Spinal cord (tissue), 10 donors: Measurements from ENCODE around the gene TWF2. TPM values are rescaled to one million over a fixed set of nuclear protein-coding genes. Genes with fewer than 3 reads are reported as not detected.

ENCODE experiments used
- DNase-seq, 6 donors: peaks; one replicate each; pipeline versions ENCODE4 v3.0.0 to v3.0.0-alpha.2; 2013 to 2015; ENCODE audit warnings: low spot score in 6 of 6, low read depth in 4 of 6
- H3K27ac ChIP-seq: one replicate; pipeline ENCODE4 v1.5.1; 2013; ENCODE audit warnings: low read depth, low read length, control low read depth
- H3K27me3 ChIP-seq: one replicate; pipeline ENCODE4 v1.6.1; 2013; ENCODE audit warnings: low read length; ENCODE audit not compliant: control insufficient read depth, insufficient read depth
- H3K36me3 ChIP-seq: one replicate; pipeline ENCODE4 v1.6.1; 2013; ENCODE audit warnings: low read length; ENCODE audit not compliant: control insufficient read depth, insufficient read depth
- H3K4me1 ChIP-seq: one replicate; pipeline ENCODE4 v1.6.1; 2013; ENCODE audit warnings: low read length; ENCODE audit not compliant: control insufficient read depth, insufficient read depth
- H3K4me3 ChIP-seq: one replicate; pipeline ENCODE4 v1.5.1; 2013; ENCODE audit warnings: low read depth, low read length, control low read depth
- H3K9me3 ChIP-seq: one replicate; pipeline ENCODE4 v1.6.1; 2013; ENCODE audit warnings: low read length; ENCODE audit not compliant: control insufficient read depth, insufficient read depth
- WGBS: methylation state at CpG from one replicate; pipeline ENCODE4 v1.1.5; 2013; ENCODE audit warnings: missing lambda C conversion rate; ENCODE audit not compliant: insufficient coverage; 5-methylcytosine and 5-hydroxymethylcytosine counted together
- polyA plus RNA-seq, 2 donors: library from polyadenylated mRNA; unstranded; fragments of 120-200 nt; gene quantifications; one replicate each; pipeline ENCODE4 v1.2.1, GENCODE V29; 2013; ENCODE audit not compliant: insufficient read length in 2 of 2
- total RNA-seq, 2 donors: library from RNA; depleted of rRNA in 1 of 2; stranded (reverse); fragments of 120-200 nt in 1 of 2; fragments of >200 nt in 1 of 2; gene quantifications; one replicate each; pipeline versions ENCODE4 v1.2.3 to v1.2.4, GENCODE V29; 2013 to 2014
- donor health status: healthy.

The TWF2 gene
- total and polyA plus RNA-seq, 4 donors = 20.8 to 36.3 (median 30.9) TPM

GRCh38 chr3:52211268-52211891 lies 27.6 kb downstream of the TWF2 start:
- no peak overlapping the region for H3K4me3 ChIP-seq
- peaks cover 78% of the 10 kb centered on the region for H3K36me3 ChIP-seq
- no peaks in the 10 kb centered on the region for H3K9me3 ChIP-seq
- WGBS = 95% methylated on average over 18 of the region's 18 CpGs
- no peak for DNase-seq
- H3K27me3 ChIP-seq = no peaks in the 10 kb centered on the region
- H3K4me1 ChIP-seq = no peaks in the 10 kb centered on the region
- no peak overlapping the region for H3K27ac ChIP-seq

- Histone ChIP-seq H3K9me3 (no peaks in the 10 kb centered on the region), H3K36me3 (peaks cover 76% of the 10 kb centered on the region), H3K4me1 (no peaks in the 10 kb centered on the region), H3K4me3 (no peak overlapping the region), H3K27ac (no peak overlapping the region), H3K27me3 (no peaks in the 10 kb centered on the region)
- WGBS = 100% methylated on average over 1 of the region's 6 CpGs
- DNase-seq = no peak
Observed at GRCh38 chr3:52210550-52211046, 28.4 kb downstream of the TWF2 start.

- Histone ChIP-seq H3K9me3 (no peaks in the 10 kb centered on the region), H3K4me3 (no peak overlapping the region), H3K27ac (no peak overlapping the region), H3K4me1 (no peaks in the 10 kb centered on the region), H3K36me3 (peaks cover 72% of the 10 kb centered on the region), H3K27me3 (no peaks in the 10 kb centered on the region)
- DNase-seq = no peak
Observed at GRCh38 chr3:52210037-52210436, 28.9 kb downstream of the TWF2 start.

- no peak overlapping the region for H3K4me3 ChIP-seq
- H3K9me3 ChIP-seq = no peaks in the 10 kb centered on the region
- H3K36me3 ChIP-seq = peaks cover 67% of the 10 kb centered on the region
- H3K4me1 ChIP-seq = no peaks in the 10 kb centered on the region
- H3K27ac ChIP-seq = no peak overlapping the region
- H3K27me3 ChIP-seq = no peaks in the 10 kb centered on the region
- DNase-seq = no peak
- no CpG with 5 or more reads among the region's 4 CpGs for WGBS
Observed at GRCh38 chr3:52208556-52208955, 30.4 kb downstream of the TWF2 start.

GRCh38 chr3:52205727-52206372 lies 33.1 kb downstream of the TWF2 start:
- H3K27me3 ChIP-seq = no peaks in the 10 kb centered on the region
- H3K27ac ChIP-seq = no peak overlapping the region
- H3K4me1 ChIP-seq = no peaks in the 10 kb centered on the region
- H3K9me3 ChIP-seq = no peaks in the 10 kb centered on the region
- DNase-seq = no peak
- WGBS = 94% methylated on average over 4 of the region's 6 CpGs
- no peak overlapping the region for H3K4me3 ChIP-seq
- H3K36me3 ChIP-seq = peaks cover 63% of the 10 kb centered on the region

GRCh38 chr3:52204337-52205073 lies 34.5 kb downstream of the TWF2 start:
- peaks cover 55% of the 10 kb centered on the region for H3K36me3 ChIP-seq
- no peak for DNase-seq
- H3K4me3 ChIP-seq = no peak overlapping the region
- H3K9me3 ChIP-seq = no peaks in the 10 kb centered on the region
- WGBS = 93% methylated on average over 4 of the region's 10 CpGs
- peaks cover under 1% of the 10 kb centered on the region for H3K4me1 ChIP-seq
- H3K27me3 ChIP-seq = no peaks in the 10 kb centered on the region
- no peak overlapping the region for H3K27ac ChIP-seq

GRCh38 chr3:52203701-52204100 lies 35.3 kb downstream of the TWF2 start:
- Histone ChIP-seq H3K36me3 (peaks cover 47% of the 10 kb centered on the region), H3K4me1 (peaks cover 5% of the 10 kb centered on the region), H3K4me3 (no peak overlapping the region), H3K27ac (no peak overlapping the region), H3K9me3 (no peaks in the 10 kb centered on the region), H3K27me3 (no peaks in the 10 kb centered on the region)
- no peak for DNase-seq
- WGBS = 80% methylated on average over 1 of the region's 1 CpG

- H3K27me3 ChIP-seq = no peaks in the 10 kb centered on the region
- H3K9me3 ChIP-seq = no peaks in the 10 kb centered on the region
- no peak overlapping the region for H3K4me3 ChIP-seq
- 92% methylated on average over 2 of the region's 4 CpGs for WGBS
- no peak overlapping the region for H3K27ac ChIP-seq
- no peak for DNase-seq
- peaks cover 11% of the 10 kb centered on the region for H3K4me1 ChIP-seq
- H3K36me3 ChIP-seq = peaks cover 43% of the 10 kb centered on the region
Observed at GRCh38 chr3:52202384-52203077, 36.4 kb downstream of the TWF2 start.

GRCh38 chr3:52200981-52201679 lies 37.8 kb downstream of the TWF2 start:
- H3K27ac ChIP-seq = no peak overlapping the region
- H3K36me3 ChIP-seq = peaks cover 33% of the 10 kb centered on the region
- peaks cover 18% of the 10 kb centered on the region for H3K4me1 ChIP-seq
- DNase-seq = no peak
- no peak overlapping the region for H3K4me3 ChIP-seq
- 100% methylated on average over 1 of the region's 5 CpGs for WGBS
- no peaks in the 10 kb centered on the region for H3K9me3 ChIP-seq
- H3K27me3 ChIP-seq = no peaks in the 10 kb centered on the region
